CD1c-positive myeloid dendritic cell (primary cell): Measurements from ENCODE around the gene VAMP5.
"Not testable (repeated sequence)": the region's sequence is repeated elsewhere in the genome, so short reads cannot be mapped to it uniquely, and the experiment has no call there.

ENCODE experiments used
- DNase-seq: peaks from one replicate; pipeline ENCODE4 v3.0.0-alpha.2; 2016; ENCODE audit errors: extremely low spot score

Gene VAMP5

GRCh38 chr2:85550486-85550885 lies 33.7 kb upstream of the VAMP5 start:
- DNase-seq, result peak; percentile 57

- DNase-seq, result peak; percentile 87
Observed at GRCh38 chr2:85551698-85552678, 32.2 kb upstream of the VAMP5 start.

- no peak for DNase-seq
Observed at GRCh38 chr2:85553184-85553583, 31.0 kb upstream of the VAMP5 start.

DNA sequence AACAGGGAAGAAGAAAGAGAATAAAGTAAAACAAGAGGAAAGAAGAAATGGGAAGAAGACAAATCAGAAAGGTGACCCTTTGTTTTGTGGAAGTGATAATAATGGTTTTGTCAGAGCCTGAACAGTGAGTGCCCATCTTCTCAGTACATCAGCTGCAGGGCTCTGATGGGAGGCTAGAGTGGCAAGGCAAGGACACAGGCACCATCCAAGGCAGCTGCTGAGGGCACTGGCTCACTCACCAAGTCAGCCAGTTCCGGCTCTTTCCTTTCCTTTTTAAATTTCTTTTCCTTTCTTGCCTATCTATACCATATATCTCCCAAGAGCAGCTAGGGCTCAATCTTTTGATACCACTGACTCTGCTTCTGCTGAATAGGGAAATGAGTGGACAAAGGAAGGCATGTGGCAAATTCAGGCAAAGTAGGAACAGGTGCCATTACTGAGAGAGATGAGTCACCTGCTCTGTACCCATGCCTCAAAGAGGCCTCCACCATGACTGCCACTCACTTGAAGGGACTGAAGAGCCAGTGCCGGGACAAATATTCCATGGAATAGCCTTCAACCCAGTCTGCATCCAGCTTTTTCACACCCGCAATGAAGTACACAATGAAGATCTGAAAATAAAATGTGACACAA lies 29.1 kb upstream of the VAMP5 start:
- DNase-seq, result no peak

DNA sequence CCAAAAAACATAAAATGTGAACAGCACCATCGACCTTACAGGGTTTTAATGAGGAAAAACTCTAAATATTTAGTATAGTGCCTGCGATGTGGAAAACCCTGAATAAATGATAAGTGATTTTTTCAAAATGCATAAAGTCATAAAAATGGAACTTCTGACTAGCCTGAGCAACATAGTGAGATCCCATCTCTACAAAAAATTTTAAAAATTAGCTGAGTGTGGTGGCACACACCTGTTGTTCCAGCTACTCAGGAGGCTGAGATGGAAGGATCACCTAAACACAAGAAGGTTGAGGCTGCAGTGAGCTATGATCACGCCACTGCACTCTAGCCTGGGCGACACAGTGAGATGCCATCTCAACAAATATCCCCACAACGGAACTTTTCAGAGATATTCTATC lies 27.1 kb upstream of the VAMP5 start:
- no peak for DNase-seq

DNA sequence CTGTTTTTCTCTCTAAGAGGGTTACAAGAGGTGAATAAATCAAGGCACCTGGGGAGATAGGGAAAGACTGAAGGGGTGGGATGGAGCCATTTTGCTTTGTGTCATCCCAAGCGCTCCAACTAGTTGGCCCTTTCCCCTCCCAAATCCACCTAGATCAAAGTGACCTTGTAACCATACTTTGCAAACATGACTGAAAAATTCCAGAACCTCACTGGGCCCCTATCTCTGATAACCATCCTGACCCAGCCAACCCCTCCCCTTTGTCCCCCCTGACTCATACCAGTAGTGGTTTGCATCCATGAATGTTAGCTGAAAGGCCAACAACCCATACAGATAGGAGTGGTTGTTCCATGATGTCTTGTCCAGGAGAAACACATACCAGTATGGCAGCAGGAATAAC lies 26.1 kb upstream of the VAMP5 start:
- DNase-seq, result no peak

DNA sequence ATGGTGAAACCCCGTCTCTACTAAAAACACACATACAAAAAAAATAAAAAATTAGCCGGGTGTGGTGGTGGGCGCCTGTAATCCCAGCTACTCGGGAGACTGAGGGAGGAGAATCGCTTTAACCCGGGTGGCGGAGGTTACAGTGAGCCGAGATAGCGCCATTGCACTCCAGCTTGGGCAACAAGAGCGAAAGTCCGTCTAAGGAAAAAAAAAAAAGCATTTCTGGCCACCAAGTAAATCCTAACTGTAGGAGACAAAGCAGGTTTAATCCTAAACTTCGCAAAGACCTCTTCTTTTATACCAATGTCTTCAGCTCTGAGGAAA lies 23.9 kb upstream of the VAMP5 start:
- not testable (repeated sequence) for DNase-seq

GRCh38 chr2:85560812-85561279 lies 23.4 kb upstream of the VAMP5 start:
- DNase-seq, result no peak

DNA sequence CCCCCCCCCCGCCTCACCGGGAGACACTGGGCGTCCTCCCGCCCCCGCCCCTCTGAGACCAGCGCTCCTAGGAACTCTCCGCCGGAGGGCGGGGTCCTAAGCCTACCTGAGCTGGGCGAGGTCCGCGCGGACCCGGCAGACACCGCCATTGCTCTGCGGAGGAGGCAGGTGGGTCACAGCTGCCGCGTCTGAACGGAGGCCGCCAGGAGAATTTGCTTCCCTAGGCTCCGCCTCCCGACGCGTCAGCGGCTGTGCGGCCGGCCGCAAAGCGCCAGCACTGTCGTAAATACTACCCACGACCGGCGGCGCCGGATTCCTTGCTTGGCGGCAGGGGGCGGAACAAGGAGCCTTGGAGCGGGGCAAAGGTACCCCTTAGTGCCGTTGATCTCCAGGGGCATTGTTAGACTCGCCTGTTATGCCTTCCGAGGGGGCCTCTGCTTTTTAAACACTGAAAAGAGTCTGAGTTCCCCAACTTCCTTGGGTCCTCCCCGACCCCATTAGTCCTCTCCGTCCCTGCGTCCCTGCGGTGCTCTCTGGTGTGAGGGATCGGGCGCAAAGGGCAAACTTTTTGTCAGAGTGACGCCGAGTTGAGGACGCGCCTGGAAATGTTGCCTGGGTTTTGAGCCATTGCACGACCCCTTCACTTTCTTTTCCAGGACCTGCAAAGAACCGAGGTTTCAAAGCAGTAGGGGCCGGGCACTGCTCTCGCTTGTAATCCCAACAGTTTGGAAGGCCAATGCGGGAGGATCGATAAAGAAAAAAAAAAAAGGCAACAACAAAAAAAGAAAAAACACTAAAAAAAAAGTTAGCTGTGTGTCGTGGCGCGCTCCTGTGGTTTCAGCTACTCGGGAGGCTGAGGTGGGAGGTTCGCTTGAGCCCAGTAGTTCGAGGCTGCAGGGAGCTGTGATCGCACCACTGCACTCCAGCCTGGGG lies 22.7 kb upstream of the VAMP5 start, which contains the start of gene GGCX:
Gene GGCX, minus strand, starts transcription at position 214 of the 933 bp plus-strand sequence. Its CDS starts 65 bp downstream, at position 149.
- DNase-seq, result peak; percentile 97

GRCh38 chr2:85564144-85564563 lies 20.1 kb upstream of the VAMP5 start:
- peak; percentile 87 for DNase-seq

GRCh38 chr2:85566265-85566664 lies 18.0 kb upstream of the VAMP5 start:
- no peak for DNase-seq

- DNase-seq, result no peak
Observed at GRCh38 chr2:85575739-85576138, 8.5 kb upstream of the VAMP5 start.

- DNase-seq, result no peak
Observed at GRCh38 chr2:85577063-85577385, 7.2 kb upstream of the VAMP5 start.

- peak; percentile 70 for DNase-seq
Observed at GRCh38 chr2:85577386-85578242, 6.6 kb upstream of the VAMP5 start, which contains the start of gene VAMP8. Gene VAMP8, plus strand, starts transcription at chr2:85577586. Its CDS starts 61 bp downstream, at chr2:85577647.

GRCh38 chr2:85578243-85579180 lies 5.7 kb upstream of the VAMP5 start:
- peak; percentile 77 for DNase-seq

GRCh38 chr2:85579266-85579935 lies 4.8 kb upstream of the VAMP5 start:
- DNase-seq, result peak; percentile 61

DNA sequence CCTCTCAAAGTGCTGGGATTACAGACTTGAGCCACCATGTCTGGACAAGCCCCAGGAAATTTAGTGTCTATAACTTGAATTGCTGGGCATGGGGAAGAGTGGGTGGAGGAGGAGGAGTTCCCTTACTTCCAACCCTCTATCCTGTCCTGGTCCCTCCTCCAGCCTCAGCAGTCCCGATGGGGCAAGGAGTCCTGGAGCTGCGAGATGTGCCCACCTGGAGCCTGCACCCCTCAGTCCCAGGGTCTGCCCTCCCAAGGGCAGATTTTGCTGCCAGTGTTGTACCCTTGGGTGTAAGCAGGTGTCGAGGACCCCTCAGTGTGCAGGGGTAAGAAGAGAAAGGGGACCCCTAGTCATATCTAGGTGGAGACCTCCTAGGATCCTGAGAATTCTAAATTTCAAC lies 4.0 kb upstream of the VAMP5 start:
- no peak for DNase-seq

- peak; percentile 20 for DNase-seq
Observed at GRCh38 chr2:85582492-85582891, 1.7 kb upstream of the VAMP5 start.
